ENCODE measurements around the gene ZFHX3.
A peak's percentile ranks its signal among the peaks of the same experiment; 100 is the strongest.

The ZFHX3 gene

GRCh38 chr16:73032541-73033270 lies 15.2 kb downstream of the ZFHX3 start:
- Histone ChIP-seq H3K4me3 (peak overlapping the region; percentile 5; the same call in 1 of the 2 replicates), H3K4me1 (peaks cover 75% of the 10 kb centered on the region), H3K36me3 (replicated peaks) (no peaks in the 10 kb centered on the region), H3K9me3 (no peaks in the 10 kb centered on the region), H3K27me3 (ENCODE audit: low read depth) (no peaks in the 10 kb centered on the region)
- in situ Hi-C loops (cut with MboI; ENCODE audit: low sequenced_read_pairs): no loop called here
- DNase-seq (ENCODE audit: low spot score in 2 of 2): no peak

- in situ Hi-C loops (cut with MboI; ENCODE audit: low sequenced_read_pairs): no loop called here
- H3K9me3 ChIP-seq: no peaks in the 10 kb centered on the region
- DNase-seq (ENCODE audit: low spot score in 2 of 2): no peak
- H3K4me1 ChIP-seq: peaks cover 74% of the 10 kb centered on the region
- H3K4me3 ChIP-seq: no peak overlapping the region
- no peaks in the 10 kb centered on the region for H3K36me3 ChIP-seq (replicated peaks)
- no peaks in the 10 kb centered on the region for H3K27me3 ChIP-seq (ENCODE audit: low read depth)
Observed at GRCh38 chr16:73031984-73032383, 15.9 kb downstream of the ZFHX3 start.

GRCh38 chr16:73031155-73031866 lies 16.6 kb downstream of the ZFHX3 start:
- Histone ChIP-seq H3K27me3 (ENCODE audit: low read depth) (no peaks in the 10 kb centered on the region), H3K36me3 (replicated peaks) (no peaks in the 10 kb centered on the region), H3K4me1 (peaks cover 68% of the 10 kb centered on the region), H3K4me3 (no peak overlapping the region), H3K9me3 (no peaks in the 10 kb centered on the region)
- in situ Hi-C loops (cut with MboI; ENCODE audit: low sequenced_read_pairs): no loop called here
- DNase-seq (ENCODE audit: low spot score in 2 of 2): peak in 1 of 2 experiments; percentile 43

- Histone ChIP-seq H3K4me1 (peaks cover 46% of the 10 kb centered on the region), H3K4me3 (no peak overlapping the region), H3K36me3 (replicated peaks) (no peaks in the 10 kb centered on the region), H3K9me3 (no peaks in the 10 kb centered on the region), H3K27me3 (ENCODE audit: low read depth) (no peaks in the 10 kb centered on the region)
- in situ Hi-C loops (cut with MboI; ENCODE audit: low sequenced_read_pairs): no loop called here
- no peak for DNase-seq (ENCODE audit: low spot score in 2 of 2)
Observed at GRCh38 chr16:73028721-73029361, 19.1 kb downstream of the ZFHX3 start.

GRCh38 chr16:73028263-73028662 lies 19.7 kb downstream of the ZFHX3 start:
- Histone ChIP-seq H3K27me3 (ENCODE audit: low read depth) (no peaks in the 10 kb centered on the region), H3K4me1 (peaks cover 42% of the 10 kb centered on the region)
- no peak for DNase-seq (ENCODE audit: low spot score in 2 of 2)

GRCh38 chr16:73027685-73028111 lies 20.2 kb downstream of the ZFHX3 start:
- Histone ChIP-seq H3K36me3 (replicated peaks) (no peaks in the 10 kb centered on the region), H3K27me3 (ENCODE audit: low read depth) (no peaks in the 10 kb centered on the region), H3K9me3 (no peaks in the 10 kb centered on the region), H3K4me1 (peaks cover 37% of the 10 kb centered on the region), H3K4me3 (no peak overlapping the region)
- DNase-seq (ENCODE audit: low spot score in 2 of 2): no peak
- in situ Hi-C loops (cut with MboI; ENCODE audit: low sequenced_read_pairs): no loop called here

More at GRCh38 chr16:73028263-73028662, 19.7 kb downstream of the ZFHX3 start:
- H3K4me3 ChIP-seq: no peak overlapping the region
- in situ Hi-C loops (cut with MboI; ENCODE audit: low sequenced_read_pairs): no loop called here
- no peaks in the 10 kb centered on the region for H3K36me3 ChIP-seq (replicated peaks)
- no peaks in the 10 kb centered on the region for H3K9me3 ChIP-seq

- no peaks in the 10 kb centered on the region for H3K27me3 ChIP-seq (ENCODE audit: low read depth)
- H3K4me3 ChIP-seq: no peak overlapping the region
- no peaks in the 10 kb centered on the region for H3K36me3 ChIP-seq (replicated peaks)
- H3K9me3 ChIP-seq: no peaks in the 10 kb centered on the region
- DNase-seq (ENCODE audit: low spot score in 2 of 2): no peak
- H3K4me1 ChIP-seq: peaks cover 30% of the 10 kb centered on the region
- in situ Hi-C loops (cut with MboI; ENCODE audit: low sequenced_read_pairs): no loop called here
Observed at GRCh38 chr16:73026754-73027684, 20.9 kb downstream of the ZFHX3 start.

GRCh38 chr16:73025856-73026210 lies 22.1 kb downstream of the ZFHX3 start:
- no peaks in the 10 kb centered on the region for H3K27me3 ChIP-seq (ENCODE audit: low read depth)
- H3K9me3 ChIP-seq: no peaks in the 10 kb centered on the region
- peaks cover 25% of the 10 kb centered on the region for H3K4me1 ChIP-seq
- H3K4me3 ChIP-seq: no peak overlapping the region
- no peak for DNase-seq (ENCODE audit: low spot score in 2 of 2)
- H3K36me3 ChIP-seq (replicated peaks): no peaks in the 10 kb centered on the region
- in situ Hi-C loops (cut with MboI; ENCODE audit: low sequenced_read_pairs): no loop called here

- no peaks in the 10 kb centered on the region; the same call in 1 of the 2 replicates for H3K36me3 ChIP-seq (replicated peaks)
- H3K4me1 ChIP-seq: peaks cover 29% of the 10 kb centered on the region
- no peak for DNase-seq (ENCODE audit: low spot score in 2 of 2)
- H3K4me3 ChIP-seq: no peak overlapping the region
- H3K27me3 ChIP-seq (ENCODE audit: low read depth): no peaks in the 10 kb centered on the region
- H3K9me3 ChIP-seq: no peaks in the 10 kb centered on the region
- in situ Hi-C loops (cut with MboI; ENCODE audit: low sequenced_read_pairs): no loop called here
Observed at GRCh38 chr16:73025151-73025855, 22.6 kb downstream of the ZFHX3 start.

- Histone ChIP-seq H3K36me3 (replicated peaks) (peaks cover 2% of the 10 kb centered on the region; the same call in 1 of the 2 replicates), H3K9me3 (no peaks in the 10 kb centered on the region), H3K27me3 (ENCODE audit: low read depth) (no peaks in the 10 kb centered on the region), H3K4me1 (peaks cover 35% of the 10 kb centered on the region), H3K4me3 (no peak overlapping the region)
- no peak for DNase-seq (ENCODE audit: low spot score in 2 of 2)
- in situ Hi-C loops (cut with MboI; ENCODE audit: low sequenced_read_pairs): no loop called here
Observed at GRCh38 chr16:73024571-73025105, 23.3 kb downstream of the ZFHX3 start.

GRCh38 chr16:73023752-73024570 lies 24.0 kb downstream of the ZFHX3 start:
- H3K9me3 ChIP-seq: no peaks in the 10 kb centered on the region
- in situ Hi-C loops (cut with MboI; ENCODE audit: low sequenced_read_pairs): no loop called here

GRCh38 chr16:73023320-73023719 lies 24.6 kb downstream of the ZFHX3 start:
- no peaks in the 10 kb centered on the region for H3K27me3 ChIP-seq (ENCODE audit: low read depth)
- H3K9me3 ChIP-seq: no peaks in the 10 kb centered on the region
- H3K4me1 ChIP-seq: peaks cover 38% of the 10 kb centered on the region
- in situ Hi-C loops (cut with MboI; ENCODE audit: low sequenced_read_pairs): no loop called here
- DNase-seq (ENCODE audit: low spot score in 2 of 2): no peak
- peaks cover 2% of the 10 kb centered on the region; the same call in 1 of the 2 replicates for H3K36me3 ChIP-seq (replicated peaks)
- H3K4me3 ChIP-seq: no peak overlapping the region

More at GRCh38 chr16:73023752-73024570, 24.0 kb downstream of the ZFHX3 start:
- DNase-seq (ENCODE audit: low spot score in 2 of 2): no peak
- Histone ChIP-seq H3K27me3 (ENCODE audit: low read depth) (no peaks in the 10 kb centered on the region), H3K36me3 (replicated peaks) (peaks cover 2% of the 10 kb centered on the region; the same call in 1 of the 2 replicates), H3K4me3 (no peak overlapping the region), H3K4me1 (peaks cover 41% of the 10 kb centered on the region)
